Sigmoid colon (tissue), 7 donors: Measurements from ENCODE around the gene CDON. TPM values are rescaled to one million over a fixed set of nuclear protein-coding genes. Genes with fewer than 3 reads are reported as not detected.

Experiments used
- DNase-seq: peaks from one replicate; pipeline ENCODE4 v3.0.0-alpha.2; 2019
- H3K27ac ChIP-seq, 4 donors: fragments of 200-600 bp; sonication (generic); one replicate each; pipeline ENCODE4 v1.5.1; 2016 to 2019; ENCODE audit warnings: mild to moderate bottlenecking in 1 of 4
- H3K27me3 ChIP-seq, 3 donors: fragments of 200-600 bp; sonication (generic); one replicate each; pipeline ENCODE4 v1.5.1; 2019; ENCODE audit warnings: mild to moderate bottlenecking in 1 of 3
- H3K36me3 ChIP-seq, 4 donors: fragments of 200-600 bp; sonication (generic); one replicate each; pipeline ENCODE4 v1.5.1; 2016 to 2019
- H3K4me1 ChIP-seq, 4 donors: fragments of 200-600 bp; sonication (generic); one replicate each; pipeline ENCODE4 v1.5.1; 2017 to 2019
- H3K4me3 ChIP-seq, 4 donors: fragments of 200-600 bp; sonication (generic); one replicate each; pipeline ENCODE4 v1.5.1; 2017 to 2019; ENCODE audit warnings: mild to moderate bottlenecking in 2 of 4, moderate library complexity in 1 of 4
- H3K9me3 ChIP-seq, 4 donors: fragments of 200-600 bp in 3 of 4; sonication (generic) in 3 of 4; one replicate each; pipeline versions ENCODE4 v1.5.1 to v1.6.1; 2013 to 2019
- EP300 ChIP-seq, 4 donors: sonication (generic); formaldehyde crosslinking; IDR thresholded peaks; one replicate each; pipeline ENCODE4 v1.6.1; 2017; ENCODE audit warnings: antibody characterized with exemption in 4 of 4
- POLR2A ChIP-seq, 2 donors: fragments of 450-650 bp; IDR thresholded peaks; one replicate each; pipeline ENCODE4 v1.6.1; 2016; ENCODE audit warnings: antibody characterized with exemption in 2 of 2, mild to moderate bottlenecking in 2 of 2, moderate library complexity in 2 of 2
- POLR2AphosphoS5 ChIP-seq, 4 donors: sonication (generic); formaldehyde crosslinking; IDR thresholded peaks; one replicate each; pipeline ENCODE4 v1.6.1; 2017; ENCODE audit warnings: antibody characterized with exemption in 4 of 4
- WGBS, 2 donors: extraction: QIAGEN DNeasy Blood & Tissue Kit; methylation state at CpG; one replicate each; pipeline ENCODE4 v1.1.7; 2013; 5-methylcytosine and 5-hydroxymethylcytosine counted together
- intact Hi-C: fragments of 100-400 bp; cut with DNase I; formaldehyde crosslinking; loops from one replicate; pipeline ENCODE4 v1.15.1; 2023
- polyA plus RNA-seq, 3 donors: library from polyadenylated mRNA; stranded (reverse); fragments of 200-250 nt; gene quantifications; one replicate each; pipeline ENCODE4 v1.2.3, GENCODE V29; 2013
- total RNA-seq, 4 donors: library from RNA; depleted of rRNA; stranded (reverse); fragments of >200 nt; gene quantifications; one replicate each; pipeline ENCODE4 v1.1.0, GENCODE V29; 2016
- TF ChIP-seq, protein P1 (sequence below), 4 experiments: fragments of 450-650 bp in 3 of 4; fragments of 200-600 bp in 1 of 4; IDR thresholded peaks; one replicate each; pipeline ENCODE4 v1.5.1; 2016 to 2019; ENCODE audit warnings: antibody characterized with exemption in 4 of 4, mild to moderate bottlenecking in 3 of 4, moderate library complexity in 2 of 4
- donor health status: healthy with polysubstance abuse.
- donor health status: Bipolar disorder and iron deficiency.
- donor health status: healthy.

CDON gene
- total and polyA plus RNA-seq, 7 donors, result under 0.01 to 88.1 (median 48.9) TPM

DNA sequence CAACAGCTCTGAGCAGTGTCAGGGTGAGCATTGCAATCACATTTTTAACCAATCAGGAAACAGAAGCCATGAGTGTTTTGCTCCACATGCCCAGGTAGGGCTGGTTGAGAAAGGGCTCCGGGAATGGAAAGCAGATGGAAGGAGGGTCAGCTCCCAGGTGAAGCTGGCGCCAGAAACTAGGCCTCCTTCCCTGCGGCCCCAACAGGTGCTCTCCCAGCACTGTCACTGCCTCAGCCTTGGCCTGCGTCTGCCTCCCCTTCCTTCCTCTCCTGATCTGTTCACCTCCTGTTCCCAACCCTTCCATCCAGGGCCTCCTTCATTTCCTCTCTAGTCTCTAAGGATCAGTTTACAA, 121.4 kb downstream of the CDON start:
- peak; percentile 53 for DNase-seq
- intact Hi-C loops, result loop anchor here (5.0 kb wide), 1 partner anchor 251 kb away; no protein-coding TSS in a partner anchor
- Histone ChIP-seq H3K4me3 (no peak overlapping the region), H3K27me3 (no peaks in the 10 kb centered on the region), H3K4me1 (peaks cover 0 to 17% (median 8%) of the 10 kb centered on the region in 4 donors), H3K36me3 (no peaks in the 10 kb centered on the region), H3K9me3 (no peaks in the 10 kb centered on the region), H3K27ac (no peak overlapping the region)
- 89 to 90% methylated on average over 4 of the region's 4 CpGs for WGBS, 2 donors
- no peak for TF ChIP-seq EP300 (IDR thresholded peaks at IDR 0.05)
- TF ChIP-seq POLR2A (IDR thresholded peaks at IDR 0.05), result no peak
- TF ChIP-seq POLR2AphosphoS5 (IDR thresholded peaks at IDR 0.05), result no peak
- TF ChIP-seq, protein P1, sequence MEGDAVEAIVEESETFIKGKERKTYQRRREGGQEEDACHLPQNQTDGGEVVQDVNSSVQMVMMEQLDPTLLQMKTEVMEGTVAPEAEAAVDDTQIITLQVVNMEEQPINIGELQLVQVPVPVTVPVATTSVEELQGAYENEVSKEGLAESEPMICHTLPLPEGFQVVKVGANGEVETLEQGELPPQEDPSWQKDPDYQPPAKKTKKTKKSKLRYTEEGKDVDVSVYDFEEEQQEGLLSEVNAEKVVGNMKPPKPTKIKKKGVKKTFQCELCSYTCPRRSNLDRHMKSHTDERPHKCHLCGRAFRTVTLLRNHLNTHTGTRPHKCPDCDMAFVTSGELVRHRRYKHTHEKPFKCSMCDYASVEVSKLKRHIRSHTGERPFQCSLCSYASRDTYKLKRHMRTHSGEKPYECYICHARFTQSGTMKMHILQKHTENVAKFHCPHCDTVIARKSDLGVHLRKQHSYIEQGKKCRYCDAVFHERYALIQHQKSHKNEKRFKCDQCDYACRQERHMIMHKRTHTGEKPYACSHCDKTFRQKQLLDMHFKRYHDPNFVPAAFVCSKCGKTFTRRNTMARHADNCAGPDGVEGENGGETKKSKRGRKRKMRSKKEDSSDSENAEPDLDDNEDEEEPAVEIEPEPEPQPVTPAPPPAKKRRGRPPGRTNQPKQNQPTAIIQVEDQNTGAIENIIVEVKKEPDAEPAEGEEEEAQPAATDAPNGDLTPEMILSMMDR (IDR thresholded peaks at IDR 0.05), result no peak

DNA sequence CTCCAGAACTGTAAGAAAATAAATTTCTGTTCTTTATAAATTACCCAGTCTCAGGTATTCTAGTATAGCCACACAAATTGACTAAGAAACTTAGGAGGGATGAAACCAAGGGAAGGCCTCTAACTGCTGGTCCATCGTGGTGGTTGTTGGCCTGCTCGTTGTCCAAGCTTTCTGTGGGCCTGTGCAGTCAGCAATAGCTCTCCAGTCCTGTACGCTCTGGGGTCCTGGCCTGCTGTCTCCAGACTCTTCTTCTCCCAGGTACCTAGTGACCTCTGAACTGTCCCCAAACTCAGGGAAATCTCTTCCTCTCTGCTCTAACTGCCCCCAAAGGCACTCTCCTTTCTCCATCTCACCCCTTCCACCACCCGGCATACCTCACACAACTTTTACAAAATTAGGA, 122.5 kb downstream of the CDON start:
- 95 to 97% methylated on average over 4 of the region's 4 CpGs for WGBS, 2 donors
- Histone ChIP-seq H3K4me3 (no peak overlapping the region), H3K9me3 (no peaks in the 10 kb centered on the region), H3K27ac (no peak overlapping the region), H3K4me1 (peaks cover 0 to 22% (median 8%) of the 10 kb centered on the region in 4 donors), H3K36me3 (no peaks in the 10 kb centered on the region), H3K27me3 (no peaks in the 10 kb centered on the region)
- TF ChIP-seq POLR2A (IDR thresholded peaks at IDR 0.05) (no peak), EP300 (IDR thresholded peaks at IDR 0.05) (no peak)
- TF ChIP-seq, protein P1 (IDR thresholded peaks at IDR 0.05), result no peak
- intact Hi-C loops, result loop anchor here (5.0 kb wide), 1 partner anchor 252 kb away; no protein-coding TSS in a partner anchor
- DNase-seq, result no peak

DNA sequence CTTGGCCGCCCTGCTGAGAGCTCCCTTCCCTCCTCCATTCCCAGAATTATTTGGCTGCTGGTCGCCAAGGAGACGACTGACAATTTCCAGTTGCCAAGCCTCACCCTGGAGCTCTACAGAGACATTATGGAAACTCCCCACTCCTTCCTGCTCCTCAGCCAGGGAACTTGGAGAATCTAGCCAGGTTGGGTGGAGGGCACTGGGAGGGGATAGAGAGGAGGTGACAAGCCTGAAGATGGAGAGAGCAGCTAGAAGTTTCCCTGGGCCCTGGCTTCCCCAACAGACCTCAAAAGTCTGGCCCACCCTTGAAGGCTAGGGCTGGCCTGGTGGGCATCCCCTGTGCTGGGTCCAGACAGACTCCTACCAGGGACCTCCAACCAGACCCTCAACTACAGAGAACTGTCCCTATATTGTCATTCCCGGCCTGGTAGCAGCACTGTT, 123.6 kb downstream of the CDON start:
- peak in 1 of 4 donors; percentile 42 for TF ChIP-seq POLR2AphosphoS5 (IDR thresholded peaks at IDR 0.05)
- TF ChIP-seq, protein P1 (IDR thresholded peaks at IDR 0.05), result no peak
- TF ChIP-seq EP300 (IDR thresholded peaks at IDR 0.05), result no peak
- no peak for TF ChIP-seq POLR2A (IDR thresholded peaks at IDR 0.05)
- Histone ChIP-seq H3K27me3 (no peaks in the 10 kb centered on the region), H3K9me3 (no peaks in the 10 kb centered on the region), H3K4me1 (peaks cover 0 to 24% (median 8%) of the 10 kb centered on the region in 4 donors), H3K36me3 (no peaks in the 10 kb centered on the region), H3K4me3 (no peak overlapping the region), H3K27ac (peak overlapping the region in 2 of 4 donors; percentile 14 to 45)
- no peak for DNase-seq
- intact Hi-C loops, result no loop called here
- WGBS, 2 donors, result 67 to 73% methylated on average over 4 of the region's 4 CpGs

DNA sequence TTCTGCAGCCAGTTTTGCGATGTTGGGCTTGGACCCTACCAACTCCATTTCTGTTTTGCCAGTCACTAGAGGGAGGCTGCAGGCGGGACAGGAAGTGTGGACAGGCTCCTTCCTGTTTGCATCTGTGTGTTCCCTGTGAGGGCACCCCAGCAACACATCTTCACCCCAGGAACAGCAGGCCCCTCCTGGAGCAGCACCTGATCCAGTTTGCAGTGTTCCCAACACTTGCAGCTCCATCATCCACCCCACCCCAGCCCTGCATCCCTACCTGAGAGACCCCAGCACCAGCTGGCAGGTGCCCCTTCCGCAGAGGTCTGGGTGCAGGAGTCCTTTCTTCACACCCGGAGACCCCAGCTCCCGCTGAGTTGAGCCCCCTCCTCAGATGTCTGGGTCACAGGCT, 124.2 kb downstream of the CDON start:
- Histone ChIP-seq H3K27ac (peak overlapping the region in 1 of 4 donors; percentile 45), H3K4me3 (no peak overlapping the region), H3K4me1 (peaks cover 0 to 24% (median 8%) of the 10 kb centered on the region in 4 donors), H3K9me3 (no peaks in the 10 kb centered on the region), H3K27me3 (no peaks in the 10 kb centered on the region), H3K36me3 (no peaks in the 10 kb centered on the region)
- peak; percentile 59 for DNase-seq
- 92 to 93% methylated on average over 5 of the region's 5 CpGs for WGBS, 2 donors
- intact Hi-C loops, result no loop called here
- TF ChIP-seq, protein P1 (IDR thresholded peaks at IDR 0.05), result no peak
- no peak for TF ChIP-seq POLR2AphosphoS5 (IDR thresholded peaks at IDR 0.05)
- TF ChIP-seq POLR2A (IDR thresholded peaks at IDR 0.05), result no peak
- no peak for TF ChIP-seq EP300 (IDR thresholded peaks at IDR 0.05)
